Cortex of kidney (tissue), 1 donor: ENCODE measurements around the gene INO80D.
"Not testable (repeated sequence)": the region's sequence is repeated elsewhere in the genome, so short reads cannot be mapped to it uniquely, and the experiment has no call there.

ENCODE experiments used
- DNase-seq: peaks from one replicate; lab custom pipeline; 2025; lab: John Stamatoyannopoulos, UW

INO80D gene

GRCh38 chr2:205976934-205977659, 108.9 kb downstream of the INO80D start:
- DNase-seq = not testable (repeated sequence)

GRCh38 chr2:205976120-205976814, 109.7 kb downstream of the INO80D start:
- no peak for DNase-seq

GRCh38 chr2:205975082-205975949, 110.7 kb downstream of the INO80D start:
- no peak for DNase-seq

- DNase-seq = no peak
These were observed 113.9 kb downstream of the INO80D start for GRCh38 chr2:205972113-205972512.

GRCh38 chr2:205970348-205970747, 115.6 kb downstream of the INO80D start:
- DNase-seq = no peak

- DNase-seq = no peak
These were observed 116.4 kb downstream of the INO80D start for GRCh38 chr2:205969584-205969983.

GRCh38 chr2:205967391-205968075, 118.4 kb downstream of the INO80D start:
- DNase-seq = no peak

- no peak for DNase-seq
These were observed 120.3 kb downstream of the INO80D start for GRCh38 chr2:205965707-205966106.

GRCh38 chr2:205964111-205964761, 121.7 kb downstream of the INO80D start:
- no peak for DNase-seq

GRCh38 chr2:205959521-205959920, 126.5 kb downstream of the INO80D start:
- no peak for DNase-seq

- no peak for DNase-seq
These were observed 128.4 kb downstream of the INO80D start for GRCh38 chr2:205957452-205958154.

- DNase-seq = no peak
These were observed 131.3 kb downstream of the INO80D start for GRCh38 chr2:205954707-205955106.

GRCh38 chr2:205952282-205952681, 133.7 kb downstream of the INO80D start:
- no peak for DNase-seq

- DNase-seq = no peak
These were observed 137.1 kb downstream of the INO80D start for GRCh38 chr2:205948883-205949282.

GRCh38 chr2:205948496-205948837, 137.5 kb downstream of the INO80D start:
- no peak for DNase-seq

GRCh38 chr2:205947621-205948495, 138.1 kb downstream of the INO80D start:
- no peak for DNase-seq

- DNase-seq = no peak
These were observed 139.7 kb downstream of the INO80D start for GRCh38 chr2:205946226-205946625.
